Peyer's patch (tissue), 4 donors: ENCODE measurements around the gene PCNA. TPM values are rescaled to one million over a fixed set of nuclear protein-coding genes. Genes with fewer than 3 reads are reported as not detected.

Experiments used
- DNase-seq, 3 donors: peaks; one replicate each; pipeline ENCODE4 v3.0.0-alpha.2; 2017 to 2019
- H3K27ac ChIP-seq, 4 donors: fragments of 200-600 bp; sonication (generic); one replicate each; pipeline ENCODE4 v1.5.1; 2016 to 2019
- H3K27me3 ChIP-seq, 2 donors: fragments of 200-600 bp; sonication (generic); one replicate each; pipeline ENCODE4 v1.5.1; 2019
- H3K36me3 ChIP-seq, 3 donors: fragments of 200-600 bp; sonication (generic); one replicate each; pipeline ENCODE4 v1.5.1; 2016 to 2019
- H3K4me1 ChIP-seq, 4 donors: fragments of 200-600 bp; sonication (generic); one replicate each; pipeline ENCODE4 v1.5.1; 2016 to 2019
- H3K4me3 ChIP-seq, 4 donors: fragments of 200-600 bp; sonication (generic); 1 replicate in 3 of 4; 2 replicates in 1 of 4; pipeline ENCODE4 v1.5.1; 2016 to 2019; ENCODE audit warnings: mild to moderate bottlenecking in 1 of 4
- H3K9me3 ChIP-seq, 4 donors: fragments of 200-600 bp; sonication (generic); one replicate each; pipeline ENCODE4 v1.5.1; 2016 to 2019; ENCODE audit warnings: mild to moderate bottlenecking in 1 of 4
- CTCF ChIP-seq, 6 experiments: fragments of 450-650 bp in 4 of 6; fragments of 200-600 bp in 2 of 6; sonication (generic) in 1 of 6; IDR thresholded peaks; one replicate each; pipeline ENCODE4 v1.5.1; 2017 to 2019; ENCODE audit warnings: antibody characterized with exemption in 6 of 6, mild to moderate bottlenecking in 3 of 6, moderate library complexity in 1 of 6
- POLR2A ChIP-seq, 2 donors: fragments of 450-650 bp; IDR thresholded peaks; one replicate each; pipeline ENCODE4 v1.5.1; 2017; ENCODE audit warnings: antibody characterized with exemption in 2 of 2, mild to moderate bottlenecking in 2 of 2, moderate library complexity in 2 of 2
- total RNA-seq, 4 donors: library from RNA; depleted of rRNA; stranded (reverse); fragments of >200 nt; gene quantifications; one replicate each; pipeline ENCODE4 v1.1.0, GENCODE V29; 2016

The PCNA gene
- total RNA-seq, 4 donors from 2014 or later = 23.3 to 103 (median 46.0) TPM

GRCh38 chr20:5136096-5136495, 16.3 kb upstream of the PCNA start:
- no peaks in the 10 kb centered on the region for H3K9me3 ChIP-seq
- TF ChIP-seq CTCF (IDR thresholded peaks at IDR 0.05) = no peak
- no peak for TF ChIP-seq POLR2A (IDR thresholded peaks at IDR 0.05)
- DNase-seq = no peak
- no peak overlapping the region for H3K27ac ChIP-seq
- no peaks in the 10 kb centered on the region for H3K36me3 ChIP-seq
- no peak overlapping the region for H3K4me3 ChIP-seq
- H3K27me3 ChIP-seq = no peaks in the 10 kb centered on the region
- H3K4me1 ChIP-seq = peaks cover 0 to 7% (median 0%) of the 10 kb centered on the region in 4 donors

DNA sequence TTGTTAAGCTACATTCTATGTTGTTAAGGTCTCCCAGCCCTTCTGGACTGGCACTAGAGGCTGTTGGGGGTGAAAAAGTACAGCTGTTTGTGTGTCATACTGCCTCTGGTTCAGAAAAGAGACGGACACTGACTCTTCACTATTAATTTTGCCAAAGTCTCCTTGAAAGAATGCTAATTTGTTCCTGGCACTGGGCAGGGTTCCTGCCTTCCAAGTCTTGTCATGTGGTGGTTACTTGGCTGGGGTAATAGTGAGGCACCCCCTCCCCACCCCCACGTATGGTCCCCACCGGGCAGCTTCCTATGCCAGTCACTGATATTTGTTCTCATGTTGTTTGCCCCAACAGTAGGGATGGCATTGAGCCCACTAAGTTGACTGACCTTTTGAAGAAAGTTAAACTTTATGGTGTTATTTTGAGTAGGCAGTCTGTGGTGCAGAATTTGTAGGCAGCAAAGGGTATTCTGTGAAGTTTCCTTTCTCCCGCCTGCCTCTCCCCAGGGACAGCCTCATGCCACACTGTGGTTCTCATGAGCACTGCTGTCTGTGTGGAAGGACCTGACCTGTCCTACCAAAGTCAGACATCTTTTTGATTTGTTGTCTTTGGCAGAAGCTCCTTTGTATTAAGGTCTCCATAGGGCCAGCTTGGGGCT, 15.7 kb upstream of the PCNA start:
- no peak overlapping the region for H3K27ac ChIP-seq

DNA sequence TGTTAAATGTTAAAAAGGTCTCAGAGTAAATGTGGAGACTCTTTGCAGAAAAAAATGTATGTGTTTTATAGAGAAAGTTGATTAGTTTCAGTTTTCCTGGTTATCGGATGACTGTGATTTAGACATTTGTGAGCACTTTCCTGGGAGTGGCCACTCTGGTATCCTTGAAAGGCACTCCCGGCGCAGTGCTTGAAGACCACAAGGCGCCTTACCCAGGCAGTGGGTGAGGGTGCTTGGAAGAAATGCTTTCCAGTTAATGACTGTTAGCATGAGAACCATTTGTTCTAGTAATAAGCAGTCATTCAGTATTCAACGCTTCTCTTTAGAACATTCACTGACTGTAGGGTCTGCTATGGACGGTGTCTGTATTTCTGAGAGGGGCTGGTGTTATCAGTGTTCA, 14.2 kb upstream of the PCNA start:
- Histone ChIP-seq H3K36me3 (no peaks in the 10 kb centered on the region), H3K4me3 (no peak overlapping the region), H3K27ac (no peak overlapping the region), H3K4me1 (peaks cover 0 to 2% (median 0%) of the 10 kb centered on the region in 4 donors), H3K9me3 (no peaks in the 10 kb centered on the region), H3K27me3 (no peaks in the 10 kb centered on the region)
- no peak for DNase-seq
- TF ChIP-seq CTCF (IDR thresholded peaks at IDR 0.05) = no peak
- no peak for TF ChIP-seq POLR2A (IDR thresholded peaks at IDR 0.05)

More for the DNA sequence above, 15.7 kb upstream of the PCNA start:
- H3K4me3 ChIP-seq = no peak overlapping the region
- DNase-seq = no peak
- H3K27me3 ChIP-seq = no peaks in the 10 kb centered on the region
- TF ChIP-seq POLR2A (IDR thresholded peaks at IDR 0.05) (no peak), CTCF (IDR thresholded peaks at IDR 0.05) (no peak)
- H3K36me3 ChIP-seq = no peaks in the 10 kb centered on the region
- peaks cover 0 to 4% (median 0%) of the 10 kb centered on the region in 4 donors for H3K4me1 ChIP-seq
- H3K9me3 ChIP-seq = no peaks in the 10 kb centered on the region

- no peaks in the 10 kb centered on the region for H3K27me3 ChIP-seq
- peaks cover 0 to 15% (median 8%) of the 10 kb centered on the region in 4 donors for H3K4me1 ChIP-seq
- TF ChIP-seq POLR2A (IDR thresholded peaks at IDR 0.05) = no peak
- no peak for TF ChIP-seq CTCF (IDR thresholded peaks at IDR 0.05)
- DNase-seq = no peak
- H3K4me3 ChIP-seq = no peak overlapping the region
- H3K9me3 ChIP-seq = no peaks in the 10 kb centered on the region
- H3K27ac ChIP-seq = peak overlapping the region in 1 of 4 donors; percentile 44
- H3K36me3 ChIP-seq = no peaks in the 10 kb centered on the region
Observed at GRCh38 chr20:5131502-5131901, 11.7 kb upstream of the PCNA start.

- TF ChIP-seq CTCF (IDR thresholded peaks at IDR 0.05) (no peak), POLR2A (IDR thresholded peaks at IDR 0.05) (no peak)
- peak in 1 of 3 donors; percentile 60 for DNase-seq
- Histone ChIP-seq H3K27me3 (no peaks in the 10 kb centered on the region), H3K4me3 (peak overlapping the region in 1 of 4 donors; percentile 11), H3K9me3 (no peaks in the 10 kb centered on the region), H3K4me1 (peaks cover 0 to 22% (median 10%) of the 10 kb centered on the region in 4 donors), H3K27ac (peak overlapping the region; percentile 3 to 99 (median 96)), H3K36me3 (no peaks in the 10 kb centered on the region)
Observed at GRCh38 chr20:5128886-5129285, 9.1 kb upstream of the PCNA start.
